AG09309 (cell line): ENCODE data around the gene TMTC3.
A peak's percentile ranks its signal among the peaks of the same experiment; 100 is the strongest.

ENCODE experiments used
- DNase-seq: peaks from one replicate; pipeline ENCODE4 v3.0.0-alpha.2; 2010; ENCODE audit warnings: low read depth
- H3K4me3 ChIP-seq: 2 replicates; pipeline ENCODE4 v1.5.1; 2011; ENCODE audit warnings: mild to moderate bottlenecking, low read depth, low read length, moderate library complexity; ENCODE audit not compliant: control insufficient read depth
- TF ChIP-seq, protein P1 (sequence below): IDR thresholded peaks from 2 replicates; pipeline ENCODE4 v1.5.1; 2011; ENCODE audit warnings: mild to moderate bottlenecking, low read depth, low read length, inconsistent platforms; ENCODE audit not compliant: insufficient read depth, control insufficient read depth; ENCODE audit errors: missing control alignments

The TMTC3 gene

DNA sequence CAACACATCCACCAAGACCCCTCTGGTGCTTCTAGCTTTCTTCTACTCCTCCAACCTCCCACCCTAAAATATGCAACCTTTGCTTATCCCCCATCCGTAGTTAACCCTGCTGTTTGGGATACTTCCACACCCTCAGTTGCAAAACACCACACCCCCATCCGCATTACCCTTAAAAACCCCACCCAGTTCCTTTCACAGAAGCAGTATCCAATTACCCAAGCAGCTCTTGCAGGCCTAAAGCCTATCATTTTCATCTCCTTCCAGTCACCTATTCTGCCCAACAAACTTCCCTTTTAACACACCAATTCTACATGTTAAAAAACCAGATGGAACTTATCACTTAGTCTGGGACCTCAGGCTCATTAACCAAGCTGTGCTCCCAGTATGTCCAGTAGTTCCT, 88.2 kb downstream of the TMTC3 start:
- TF ChIP-seq, protein P1, sequence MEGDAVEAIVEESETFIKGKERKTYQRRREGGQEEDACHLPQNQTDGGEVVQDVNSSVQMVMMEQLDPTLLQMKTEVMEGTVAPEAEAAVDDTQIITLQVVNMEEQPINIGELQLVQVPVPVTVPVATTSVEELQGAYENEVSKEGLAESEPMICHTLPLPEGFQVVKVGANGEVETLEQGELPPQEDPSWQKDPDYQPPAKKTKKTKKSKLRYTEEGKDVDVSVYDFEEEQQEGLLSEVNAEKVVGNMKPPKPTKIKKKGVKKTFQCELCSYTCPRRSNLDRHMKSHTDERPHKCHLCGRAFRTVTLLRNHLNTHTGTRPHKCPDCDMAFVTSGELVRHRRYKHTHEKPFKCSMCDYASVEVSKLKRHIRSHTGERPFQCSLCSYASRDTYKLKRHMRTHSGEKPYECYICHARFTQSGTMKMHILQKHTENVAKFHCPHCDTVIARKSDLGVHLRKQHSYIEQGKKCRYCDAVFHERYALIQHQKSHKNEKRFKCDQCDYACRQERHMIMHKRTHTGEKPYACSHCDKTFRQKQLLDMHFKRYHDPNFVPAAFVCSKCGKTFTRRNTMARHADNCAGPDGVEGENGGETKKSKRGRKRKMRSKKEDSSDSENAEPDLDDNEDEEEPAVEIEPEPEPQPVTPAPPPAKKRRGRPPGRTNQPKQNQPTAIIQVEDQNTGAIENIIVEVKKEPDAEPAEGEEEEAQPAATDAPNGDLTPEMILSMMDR, result no peak
- no peak for DNase-seq
- no peak overlapping the region for H3K4me3 ChIP-seq

DNA sequence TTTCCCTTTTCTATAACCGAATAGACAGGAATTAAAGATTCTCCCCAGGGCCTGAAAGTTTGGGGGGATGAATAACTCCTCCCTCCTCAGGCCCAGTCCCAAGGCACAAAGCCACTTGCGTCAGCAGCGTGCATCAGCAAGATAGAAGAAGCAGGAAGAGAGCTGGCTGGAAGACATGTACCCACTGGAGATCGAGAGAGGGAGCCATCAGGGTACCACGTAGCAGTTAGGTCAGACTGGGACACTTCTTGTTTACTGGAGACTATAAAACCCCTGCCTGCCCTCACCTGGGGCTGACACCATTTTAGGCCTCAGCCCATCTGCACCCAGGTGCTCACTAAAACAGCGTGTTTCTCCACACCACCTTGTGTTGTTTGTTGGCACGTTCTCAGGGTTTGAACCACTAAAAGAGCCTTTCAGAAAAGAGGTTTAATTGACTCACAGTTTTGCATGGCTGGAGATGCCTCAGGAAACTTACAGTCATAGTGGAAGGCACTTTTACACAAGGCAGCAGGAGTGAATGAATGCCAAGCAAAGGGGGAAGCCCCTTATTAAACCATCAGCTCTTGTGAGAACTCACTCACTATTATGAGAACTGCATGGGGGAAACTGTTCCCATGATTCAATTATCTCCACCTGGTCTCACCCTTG, 93.2 kb downstream of the TMTC3 start:
- H3K4me3 ChIP-seq, result no peak overlapping the region
- no peak for DNase-seq
- TF ChIP-seq, protein P1, result no peak

DNA sequence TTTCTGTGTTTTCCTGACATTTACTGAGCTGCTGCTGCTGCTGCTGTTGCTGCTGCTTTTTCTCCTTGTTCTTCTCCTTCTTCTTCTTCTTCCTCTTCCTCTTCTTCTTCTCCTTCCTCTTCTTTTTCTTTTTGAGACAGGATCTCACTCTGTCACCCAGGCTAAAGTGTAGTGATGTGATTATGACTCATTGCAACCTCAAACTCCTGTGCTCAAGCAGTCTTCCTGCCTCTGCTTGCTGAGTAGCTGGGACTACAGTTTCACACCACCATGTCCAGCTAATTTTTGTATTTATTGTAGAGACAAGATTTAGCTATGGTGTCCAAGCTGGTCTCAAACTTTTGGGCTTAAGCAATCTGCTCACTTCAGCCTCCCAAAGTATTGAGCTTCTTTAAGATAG, 95.8 kb downstream of the TMTC3 start:
- no peak overlapping the region for H3K4me3 ChIP-seq
- DNase-seq, result no peak
- TF ChIP-seq, protein P1, result no peak

DNA sequence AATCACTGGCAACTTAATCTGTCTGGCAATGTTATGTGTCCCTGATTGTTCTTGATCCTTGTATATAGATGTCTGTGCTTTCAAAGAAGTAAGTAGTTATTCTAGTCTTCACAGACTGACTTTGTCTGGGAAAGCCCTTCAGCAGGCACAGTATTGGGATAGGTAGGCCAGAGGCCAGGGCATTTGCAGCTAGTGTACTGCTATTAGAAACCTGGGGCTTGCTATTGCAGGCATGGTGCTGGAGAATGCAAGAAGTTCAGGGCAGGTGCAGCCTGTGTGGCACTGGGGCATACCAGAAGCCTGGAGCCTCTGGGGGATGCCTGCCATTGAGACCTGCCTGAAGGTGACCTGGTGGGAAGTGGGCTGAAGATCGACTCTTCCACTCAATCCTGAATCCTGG, 96.3 kb downstream of the TMTC3 start:
- DNase-seq, result no peak
- TF ChIP-seq, protein P1, result no peak

DNA sequence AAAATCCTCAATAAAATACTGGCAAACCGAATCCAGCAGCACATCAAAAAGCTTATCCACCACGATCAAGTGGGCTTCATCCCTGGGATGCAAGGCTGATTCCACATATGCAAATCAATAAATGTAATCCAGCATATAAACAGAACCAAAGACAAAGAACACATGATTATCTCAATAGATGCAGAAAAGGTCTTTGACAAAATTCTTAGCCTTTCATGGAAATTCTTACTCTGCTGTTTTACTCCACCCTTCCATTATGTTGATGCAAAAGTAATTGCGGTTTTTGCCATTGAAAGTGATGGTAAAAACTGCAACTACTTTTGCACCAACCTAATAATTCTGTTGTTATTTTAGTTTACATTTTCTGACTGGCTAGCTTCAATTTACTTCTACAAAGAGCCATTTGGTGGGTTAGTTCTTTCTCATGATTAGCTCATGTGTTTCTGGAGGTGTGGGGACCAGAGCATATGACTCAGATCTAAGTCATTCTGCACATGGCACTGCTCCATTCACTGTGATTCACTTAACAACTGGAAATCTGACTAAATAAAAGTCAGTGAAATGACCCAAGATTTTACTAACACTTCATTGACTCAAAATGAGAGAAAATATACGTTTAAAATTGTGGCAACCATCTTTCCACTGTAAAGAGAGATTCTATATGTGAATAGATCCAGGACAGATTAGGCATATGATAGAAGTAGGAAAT, 99.9 kb downstream of the TMTC3 start:
- TF ChIP-seq, protein P1, result no peak
- DNase-seq, result peak; percentile 93
- H3K4me3 ChIP-seq, result no peak overlapping the region

More for the DNA sequence above, 96.3 kb downstream of the TMTC3 start:
- H3K4me3 ChIP-seq, result no peak overlapping the region

DNA sequence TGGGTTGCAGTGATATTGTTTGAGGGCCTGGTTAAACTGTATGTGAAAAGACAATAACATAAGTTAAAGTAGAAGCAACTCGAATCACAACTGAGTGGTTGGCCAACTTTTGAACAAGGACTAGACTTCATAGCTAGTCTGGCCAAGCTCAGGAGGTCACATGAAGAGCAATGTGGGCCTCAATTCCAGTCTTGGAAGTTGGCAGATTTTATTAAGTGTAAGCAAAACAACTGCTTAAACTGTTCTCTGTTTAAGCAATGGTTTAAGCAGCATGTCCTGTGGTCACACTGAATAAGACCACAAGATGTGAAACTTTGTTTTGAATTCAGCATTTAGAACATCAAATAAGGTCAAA, 100.4 kb downstream of the TMTC3 start:
- TF ChIP-seq, protein P1, result no peak
- DNase-seq, result no peak
- H3K4me3 ChIP-seq, result no peak overlapping the region
